HuH-7 (cell line): ENCODE results near the gene MBNL1.

Source experiments
- DNase-seq: peaks from one replicate; pipeline ENCODE4 v3.0.0; 2011; ENCODE audit warnings: low spot score

The MBNL1 gene

DNA sequence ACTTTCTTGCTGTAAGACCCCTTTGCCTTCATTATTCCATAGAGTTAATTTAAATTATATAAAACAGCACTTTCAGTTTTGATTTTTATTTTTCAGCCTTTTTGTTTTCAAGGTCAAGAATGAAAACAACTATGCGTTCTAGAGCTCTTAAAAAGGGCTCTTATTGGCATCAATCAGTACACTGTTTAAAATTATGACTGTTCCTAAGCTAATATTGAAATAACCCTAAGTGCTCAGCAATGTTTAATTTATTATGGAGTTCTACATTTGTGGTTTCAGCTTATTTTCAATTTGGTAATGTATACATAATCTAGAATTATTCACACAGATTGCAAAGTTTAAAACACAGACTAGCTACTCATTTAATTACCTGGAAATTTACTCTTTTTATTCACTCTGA lies 179.4 kb downstream of the MBNL1 start:
- DNase-seq, result no peak

DNA sequence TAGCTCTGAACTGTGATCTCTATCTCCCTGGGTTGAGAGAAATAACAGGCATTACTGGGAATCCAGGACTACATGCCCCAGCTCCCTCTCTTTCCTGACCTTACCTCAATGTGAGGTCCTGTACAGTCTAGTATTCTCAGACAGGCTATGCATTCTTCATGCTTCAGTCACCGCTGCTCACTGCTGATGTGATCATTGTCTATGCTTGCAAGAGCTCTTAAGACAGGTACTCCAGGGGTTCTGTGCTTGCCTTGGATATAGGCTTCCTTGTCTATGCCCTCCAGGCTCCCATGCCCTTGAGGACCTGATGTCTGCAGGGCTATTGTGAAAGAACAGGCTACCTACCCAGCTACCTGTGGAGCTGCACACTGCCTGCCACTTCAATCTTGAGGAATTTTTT lies 183.6 kb downstream of the MBNL1 start:
- no peak for DNase-seq

DNA sequence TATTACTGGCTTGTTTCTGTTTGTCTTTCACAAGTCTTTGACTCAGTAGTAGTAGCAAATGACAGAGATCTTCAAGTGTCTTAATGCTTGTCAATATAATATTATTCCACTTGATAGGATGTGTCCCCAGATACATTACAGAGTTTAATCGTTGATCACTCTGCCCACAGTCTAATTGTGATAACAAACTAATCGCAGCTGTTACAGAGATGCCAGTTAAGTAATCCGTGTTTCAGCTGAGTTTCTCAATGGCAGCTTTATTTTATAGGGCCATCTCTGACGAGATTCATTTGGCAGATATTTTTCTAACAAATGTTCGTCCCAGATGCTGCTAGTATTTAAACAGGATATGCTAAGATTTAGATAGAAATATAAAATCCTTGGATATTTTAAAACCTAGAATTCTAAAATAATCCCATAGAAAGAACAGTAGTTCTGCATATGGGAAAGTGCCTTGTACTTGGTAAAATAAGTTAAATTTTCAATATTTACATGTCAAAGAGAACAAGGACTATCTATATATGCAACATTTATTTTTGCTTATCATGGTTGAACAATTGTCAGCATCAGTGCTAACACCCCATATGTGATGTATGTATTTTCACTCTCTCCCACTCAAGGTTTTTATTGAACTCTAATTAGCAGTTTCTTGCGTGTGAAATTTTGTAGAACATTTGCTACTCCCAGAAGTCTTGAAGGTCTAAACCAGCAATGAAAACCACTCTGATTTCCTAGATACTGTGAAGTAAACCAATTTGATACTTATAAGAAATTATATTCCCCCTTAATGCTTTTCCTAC lies 185.5 kb downstream of the MBNL1 start:
- DNase-seq, result no peak

DNA sequence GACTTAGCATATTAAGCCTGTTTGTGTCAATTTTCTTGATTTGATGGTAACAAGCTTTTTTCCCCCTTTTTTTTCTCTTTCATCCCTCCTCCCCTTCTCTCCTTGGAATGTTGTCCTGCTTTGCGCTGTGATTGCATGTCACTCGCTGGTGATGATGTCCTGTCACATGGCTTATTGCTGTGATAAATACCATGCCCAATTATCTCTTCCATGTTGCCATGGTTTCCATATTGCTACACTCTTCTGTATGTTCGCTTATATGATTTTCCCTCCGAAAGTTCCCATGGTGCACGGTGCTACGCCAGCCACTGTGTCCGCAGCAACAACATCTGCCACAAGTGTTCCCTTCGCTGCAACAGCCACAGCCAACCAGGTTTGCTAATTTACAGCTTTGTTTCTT lies 187.3 kb downstream of the MBNL1 start:
- DNase-seq, result no peak

DNA sequence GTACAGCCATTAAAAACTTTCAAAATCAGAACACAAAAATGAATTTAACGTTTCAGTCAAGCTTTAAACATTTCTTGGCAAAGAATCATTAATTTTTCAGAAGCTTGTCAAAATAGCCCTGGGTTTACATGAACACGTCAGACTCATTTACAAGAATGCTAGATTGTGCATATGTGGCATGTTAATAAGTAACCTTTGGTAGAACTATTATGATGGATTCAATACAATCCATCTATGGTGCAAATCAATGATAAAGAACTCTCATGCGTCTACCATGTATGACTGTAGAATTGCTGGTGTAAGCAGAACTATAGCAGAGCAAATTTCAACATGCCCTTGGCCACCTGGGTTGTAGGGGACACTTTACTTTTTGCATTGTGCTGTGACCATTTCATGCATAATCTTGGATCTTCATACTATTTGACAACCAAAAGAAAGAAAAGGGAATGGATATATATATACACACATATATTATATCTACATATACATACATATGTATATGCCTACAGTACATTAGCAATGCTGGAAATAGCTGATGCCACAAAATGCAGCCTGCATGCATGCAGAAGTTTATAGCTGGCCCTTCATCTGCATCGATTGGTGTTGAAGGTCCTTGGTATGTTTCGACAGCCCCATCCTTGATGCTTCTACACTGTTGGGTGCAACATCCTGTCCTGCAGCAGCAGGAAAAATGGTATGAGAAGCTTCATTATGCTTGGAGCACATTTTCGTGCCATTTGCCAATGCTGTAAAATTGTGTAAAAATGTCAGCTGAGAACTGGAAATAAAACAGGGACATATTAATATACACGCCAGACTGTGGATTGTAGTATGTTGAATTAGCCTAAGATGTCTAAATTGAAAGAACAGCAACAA lies 189.0 kb downstream of the MBNL1 start:
- DNase-seq, result no peak

DNA sequence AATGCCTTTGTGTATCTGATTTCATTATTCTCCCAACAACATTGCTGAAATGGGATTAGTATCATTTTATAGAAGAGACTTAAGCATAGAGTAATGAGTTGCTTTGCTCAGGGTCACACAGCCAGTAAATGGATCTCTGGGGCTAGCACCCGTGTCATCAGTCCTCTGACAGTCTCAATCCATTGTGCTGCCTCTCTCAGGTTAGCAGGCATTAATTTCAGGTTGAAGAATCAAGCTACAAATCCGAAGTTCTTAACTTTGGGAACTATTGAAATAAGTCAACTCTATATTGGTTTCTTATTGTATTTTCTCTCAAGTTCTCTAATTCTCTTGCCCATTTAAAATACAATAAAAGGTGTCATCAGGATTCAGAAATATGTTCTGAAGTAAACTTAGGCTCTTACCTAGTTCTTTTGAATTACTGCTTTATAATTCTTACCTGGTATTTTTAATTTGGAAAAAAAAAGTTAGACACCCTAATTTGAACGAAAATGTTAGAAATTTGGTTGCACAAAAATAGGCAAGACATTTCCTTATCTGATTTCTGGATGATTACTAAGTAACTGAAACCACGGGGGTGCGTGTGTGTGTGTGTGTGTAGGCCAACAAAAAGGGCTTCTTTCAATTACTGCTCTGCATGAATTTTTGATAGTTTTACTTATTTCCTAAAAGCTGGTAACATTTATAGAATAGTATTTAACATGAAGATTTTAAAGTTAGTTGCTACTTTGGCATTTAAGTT lies 189.8 kb downstream of the MBNL1 start:
- no peak for DNase-seq

DNA sequence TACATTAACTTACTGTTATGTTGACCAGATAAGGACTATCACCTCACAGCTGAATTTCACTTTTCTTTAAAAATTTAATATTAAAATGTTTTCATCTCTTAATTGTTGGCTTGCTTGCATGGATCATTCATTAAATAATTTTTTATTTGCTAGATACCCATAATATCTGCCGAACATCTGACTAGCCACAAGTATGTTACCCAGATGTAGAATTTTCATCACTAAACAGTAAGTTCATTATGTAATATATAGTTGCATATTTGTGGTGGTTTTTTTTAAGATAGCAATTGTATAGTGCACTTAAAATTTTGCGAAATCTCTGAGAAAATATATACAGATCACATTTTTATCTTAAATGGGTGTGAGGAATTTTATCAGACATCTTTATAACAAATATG lies 190.4 kb downstream of the MBNL1 start:
- DNase-seq, result no peak

DNA sequence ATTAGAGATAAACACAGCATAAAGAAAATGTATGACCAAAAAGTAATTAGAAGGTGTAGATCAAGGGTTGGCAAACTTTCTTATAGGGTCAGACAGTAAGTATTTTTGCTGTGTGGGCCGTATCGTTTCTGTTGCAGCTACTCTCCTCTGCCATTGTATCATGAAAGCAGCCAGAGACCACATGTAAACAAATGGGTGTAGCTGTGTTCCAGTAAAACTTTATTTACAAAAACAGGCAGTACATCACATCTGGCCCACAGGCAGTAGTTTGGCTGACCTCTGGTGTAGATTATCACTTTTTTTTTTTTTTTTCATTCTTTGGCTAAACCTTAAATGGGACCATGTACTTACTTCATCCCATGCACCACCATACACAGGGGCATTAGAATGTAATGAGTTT lies 190.8 kb downstream of the MBNL1 start:
- DNase-seq, result no peak

DNA sequence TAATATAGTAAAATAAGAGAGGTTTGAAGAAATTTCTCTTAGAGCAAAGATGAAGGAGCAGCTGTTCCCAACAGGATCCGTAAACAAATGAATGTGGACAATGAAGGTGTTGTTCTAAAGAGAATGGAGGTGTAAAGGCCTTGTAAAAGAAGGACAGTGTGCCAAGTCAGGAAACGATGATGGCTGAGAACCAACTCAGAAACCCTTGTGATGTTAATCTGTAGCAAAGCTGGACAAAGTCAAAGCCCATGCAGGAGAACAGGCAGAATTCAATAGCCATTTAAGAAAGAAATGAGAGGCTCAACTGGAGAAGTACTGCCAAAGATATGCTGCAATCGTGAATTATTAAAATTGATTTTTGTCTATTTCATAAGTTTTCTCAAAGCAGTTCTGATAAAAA lies 192.2 kb downstream of the MBNL1 start:
- DNase-seq, result no peak

DNA sequence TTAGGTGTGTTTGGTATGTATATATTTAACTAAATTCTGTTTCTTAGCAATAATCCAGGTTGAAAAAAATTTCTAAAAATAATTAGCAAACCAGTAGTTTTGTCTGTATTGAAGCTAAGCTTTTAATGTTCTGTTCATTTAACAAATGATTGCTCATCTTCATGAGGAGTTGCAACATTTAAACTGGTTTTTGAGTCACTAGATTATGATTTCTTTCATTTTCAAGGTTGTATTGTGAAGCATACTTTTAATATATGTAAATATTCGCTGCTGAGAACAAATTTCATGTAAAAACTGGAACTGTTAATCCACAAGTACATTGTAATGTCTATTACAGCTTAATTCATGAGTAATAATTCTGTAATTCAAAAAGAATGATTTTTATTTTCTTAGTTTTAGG lies 192.7 kb downstream of the MBNL1 start:
- no peak for DNase-seq

DNA sequence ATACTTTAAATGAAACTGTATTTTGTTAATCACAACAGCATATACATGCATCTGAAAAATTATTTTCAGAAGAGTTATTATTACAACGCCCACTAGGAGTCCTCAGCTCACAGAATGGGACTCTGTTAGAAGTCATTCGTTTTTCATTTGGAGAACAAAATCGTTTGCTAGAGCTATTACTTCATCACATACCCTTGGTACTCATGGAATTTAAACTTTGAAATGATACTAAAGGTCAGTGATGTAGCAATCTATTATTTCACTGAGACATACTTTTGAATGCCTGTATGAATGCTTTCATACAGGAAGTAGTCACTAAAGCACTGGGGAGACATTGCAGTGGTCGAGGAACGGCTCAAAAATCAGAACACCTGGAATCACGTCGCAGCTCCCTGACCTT lies 198.1 kb downstream of the MBNL1 start:
- DNase-seq, result no peak

DNA sequence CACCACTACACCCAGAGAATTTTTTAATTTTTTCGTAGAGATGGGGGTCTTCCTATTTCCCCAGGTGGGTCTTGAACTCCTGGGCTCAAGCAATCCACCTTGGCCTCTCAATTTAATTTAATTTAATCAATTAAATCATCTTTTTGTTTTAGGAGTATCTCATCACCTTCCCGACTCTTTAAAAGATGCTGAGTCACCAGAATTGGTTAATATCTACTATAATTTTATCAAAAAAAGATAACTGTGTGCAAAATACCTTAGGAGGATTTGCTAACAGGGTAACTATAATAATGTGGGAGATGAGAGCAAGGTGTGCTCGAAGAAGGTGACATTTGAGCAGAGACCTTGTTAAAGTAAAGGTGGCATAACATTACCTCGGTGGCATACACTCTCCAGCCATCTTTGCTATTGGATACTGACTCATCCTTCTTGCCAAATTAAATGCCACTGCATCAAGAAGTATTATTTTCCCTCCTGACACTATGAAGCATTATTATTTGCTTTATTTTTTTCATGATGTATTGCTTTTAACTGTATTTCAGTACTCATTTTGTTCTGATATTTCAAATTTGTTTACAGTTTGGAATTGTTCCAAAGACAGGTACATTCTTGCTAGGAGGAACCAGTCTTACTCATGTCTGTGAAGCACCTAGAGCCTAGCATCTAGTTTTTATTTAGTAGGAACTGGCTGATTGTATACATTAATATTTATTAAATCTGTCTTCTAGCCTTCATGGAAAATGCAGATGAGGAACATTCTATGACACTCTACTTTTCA lies 200.7 kb downstream of the MBNL1 start:
- DNase-seq, result no peak

DNA sequence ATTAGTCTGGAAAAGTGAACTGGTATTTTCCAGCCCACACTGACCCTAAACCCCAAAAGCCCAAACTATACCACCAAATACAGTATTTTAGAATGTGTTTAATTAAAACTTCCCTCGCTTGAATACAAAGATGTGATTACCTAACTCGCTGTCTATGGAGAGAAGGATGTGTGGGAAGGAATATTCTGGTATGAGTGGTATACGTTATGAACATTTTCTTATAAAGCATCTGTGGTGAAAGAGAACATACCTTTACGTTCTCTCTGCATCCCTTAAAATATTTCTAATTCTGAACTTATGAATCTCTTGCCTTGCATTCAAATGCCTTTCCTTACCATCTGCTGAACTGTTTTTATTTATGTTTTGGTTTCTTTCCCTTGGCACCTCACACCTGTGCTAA lies 201.4 kb downstream of the MBNL1 start:
- no peak for DNase-seq

DNA sequence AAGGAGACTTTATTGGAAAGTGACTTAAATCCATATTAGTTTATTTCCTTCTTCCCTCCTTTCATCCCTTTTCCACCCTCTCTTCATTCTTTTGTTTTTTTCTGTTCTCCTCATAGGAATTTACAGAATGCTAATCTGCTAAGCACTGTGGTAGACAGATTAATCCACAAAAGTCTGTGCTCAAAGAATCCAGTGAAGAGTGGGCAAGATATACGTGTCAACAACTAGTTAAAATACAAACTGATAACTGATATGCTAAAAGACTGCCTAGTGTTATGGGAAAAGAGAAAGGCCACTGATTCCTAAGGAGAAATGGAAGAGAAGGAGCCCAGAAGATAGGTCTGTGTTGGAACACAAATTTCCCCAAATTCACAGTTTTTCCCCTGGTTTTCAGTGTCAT lies 202.2 kb downstream of the MBNL1 start:
- DNase-seq, result no peak

DNA sequence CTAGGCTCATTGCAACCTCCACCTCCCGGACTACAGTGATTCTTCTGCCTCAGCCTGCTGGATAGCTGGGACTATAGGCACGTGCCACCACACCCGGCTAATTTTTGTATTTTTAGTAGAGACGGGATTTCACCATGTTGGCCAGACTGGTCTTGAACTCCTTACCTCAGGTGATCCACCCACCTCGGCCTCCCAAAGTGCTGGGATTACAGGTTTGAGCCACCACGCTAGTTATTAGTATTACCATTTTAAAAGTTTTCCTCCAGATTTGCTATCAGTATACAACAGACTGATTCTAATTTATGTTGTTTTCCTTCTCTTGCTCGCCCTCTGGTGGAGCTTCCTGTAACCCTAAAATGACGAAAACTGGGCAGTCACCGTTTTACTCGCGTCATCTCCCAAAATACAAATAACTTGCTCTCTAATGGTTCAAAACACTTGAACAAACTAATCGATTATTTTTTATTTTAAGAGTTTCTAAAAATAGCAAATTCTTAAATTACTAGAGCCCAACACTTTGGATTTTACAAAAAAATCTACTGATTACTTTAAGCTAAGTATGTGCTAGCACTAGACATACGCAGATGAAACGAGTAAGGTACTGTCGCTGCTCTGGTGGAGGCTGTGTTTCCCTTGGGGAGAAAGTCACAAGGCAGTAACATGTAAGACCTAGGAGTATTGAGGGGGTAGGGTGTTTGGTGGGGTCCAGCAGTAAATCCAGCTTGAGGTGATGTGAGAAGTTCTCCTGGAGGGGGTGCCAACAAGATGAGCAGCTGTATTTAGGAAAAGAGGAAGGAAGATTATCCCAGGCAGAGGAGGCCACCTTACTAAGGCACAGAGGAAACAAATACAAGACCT lies 203.3 kb downstream of the MBNL1 start:
- peak; percentile 18 for DNase-seq

DNA sequence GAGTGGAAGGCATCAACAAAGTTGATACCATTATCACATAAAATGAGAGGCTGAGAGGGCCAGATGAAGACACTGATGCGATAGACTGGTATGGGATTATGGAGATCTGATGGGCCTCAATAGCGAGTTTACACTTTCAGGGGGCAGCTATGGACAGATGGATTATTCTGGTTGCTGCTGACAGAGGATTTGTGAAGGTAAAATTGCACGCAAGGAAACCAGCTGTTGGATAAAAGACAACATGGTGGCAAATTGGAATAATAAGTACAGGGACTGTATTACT lies 203.9 kb downstream of the MBNL1 start:
- no peak for DNase-seq

DNA sequence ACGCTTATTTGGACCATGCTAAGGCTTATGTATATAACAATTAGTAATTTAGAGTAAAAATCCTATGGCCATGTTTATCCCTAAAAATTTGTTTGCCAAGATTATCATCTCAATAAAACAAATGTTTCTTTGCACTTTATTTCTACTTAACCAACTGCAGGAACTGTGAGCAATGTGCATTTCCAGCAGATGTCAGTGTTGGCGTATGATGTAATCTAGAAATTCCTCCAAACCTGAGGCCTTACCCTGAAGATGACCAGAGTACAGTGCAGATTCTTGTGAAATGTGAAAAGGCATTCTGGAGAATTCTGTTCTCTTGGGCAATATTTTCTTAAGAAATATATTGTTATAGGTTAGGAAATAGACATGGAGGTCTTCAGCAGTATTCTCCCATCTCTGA lies 205.9 kb downstream of the MBNL1 start:
- DNase-seq, result peak; percentile 10

DNA sequence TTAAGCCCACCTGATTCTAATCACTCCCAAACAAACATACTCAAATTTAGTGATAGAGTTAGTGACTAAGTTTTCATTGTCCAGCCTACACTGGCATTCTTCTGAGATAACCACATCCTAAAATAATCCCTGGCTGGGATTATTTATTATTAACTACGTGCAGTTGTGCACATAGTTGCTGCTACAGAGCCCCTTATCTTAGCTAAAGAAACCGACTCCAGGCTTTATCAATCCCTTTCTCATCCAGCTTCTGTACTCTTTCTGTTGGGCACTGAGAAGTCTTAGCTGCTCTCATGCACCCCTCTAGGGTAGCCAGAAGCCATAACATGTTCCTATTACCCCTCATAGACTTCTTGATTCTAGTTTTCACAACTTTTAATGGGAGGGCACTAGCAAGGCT lies 208.7 kb downstream of the MBNL1 start:
- DNase-seq, result no peak

DNA sequence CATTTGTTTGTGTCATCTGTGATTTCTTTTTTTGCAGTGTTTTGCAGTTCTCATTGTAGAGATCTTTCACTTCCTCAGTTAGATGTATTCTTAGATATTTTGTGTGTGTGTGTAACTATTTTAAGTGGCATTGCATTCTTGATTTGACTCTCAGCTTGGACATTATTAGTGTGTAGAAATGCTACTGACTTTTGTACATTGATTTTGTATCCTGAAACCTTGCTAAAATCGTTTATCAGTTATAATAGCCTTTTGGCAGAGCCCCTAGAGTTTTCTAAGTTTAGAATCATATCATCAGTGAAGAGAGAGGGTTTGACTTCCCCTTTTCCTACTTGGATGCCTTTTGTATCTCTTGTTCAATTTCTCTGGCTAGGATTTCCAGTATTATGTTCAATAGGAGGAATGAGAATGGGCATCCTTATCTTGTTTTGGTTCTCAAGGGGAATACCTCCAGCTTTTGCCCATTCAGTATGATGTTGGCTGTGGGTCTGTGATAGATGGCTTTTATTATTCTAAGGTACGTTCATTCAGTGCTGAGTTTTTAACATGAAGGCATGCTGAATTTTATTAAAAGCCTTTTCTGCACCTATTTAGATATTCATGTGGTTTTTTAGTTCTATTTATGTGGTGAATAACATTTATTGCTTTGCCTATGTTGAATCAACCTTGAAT lies 211.7 kb downstream of the MBNL1 start:
- DNase-seq, result no peak

DNA sequence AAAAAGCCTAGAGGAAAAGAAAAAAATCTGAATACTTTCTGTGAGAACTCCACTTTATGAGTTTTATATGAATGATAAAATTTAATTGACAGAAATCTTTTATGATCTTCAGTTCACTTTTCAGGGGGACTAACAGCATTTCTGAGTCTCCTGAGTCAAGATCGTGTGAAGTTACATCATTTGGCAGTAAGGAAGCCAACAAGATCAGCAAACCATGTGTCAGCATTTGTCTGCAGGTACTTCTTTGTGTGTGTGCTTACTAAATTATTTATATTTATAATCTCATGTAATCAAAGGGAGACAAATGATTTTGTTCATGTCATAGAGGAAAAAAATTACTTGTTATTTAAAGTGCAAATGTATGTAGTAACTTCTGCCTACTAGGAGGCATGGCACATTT lies 217.6 kb downstream of the MBNL1 start:
- no peak for DNase-seq

DNA sequence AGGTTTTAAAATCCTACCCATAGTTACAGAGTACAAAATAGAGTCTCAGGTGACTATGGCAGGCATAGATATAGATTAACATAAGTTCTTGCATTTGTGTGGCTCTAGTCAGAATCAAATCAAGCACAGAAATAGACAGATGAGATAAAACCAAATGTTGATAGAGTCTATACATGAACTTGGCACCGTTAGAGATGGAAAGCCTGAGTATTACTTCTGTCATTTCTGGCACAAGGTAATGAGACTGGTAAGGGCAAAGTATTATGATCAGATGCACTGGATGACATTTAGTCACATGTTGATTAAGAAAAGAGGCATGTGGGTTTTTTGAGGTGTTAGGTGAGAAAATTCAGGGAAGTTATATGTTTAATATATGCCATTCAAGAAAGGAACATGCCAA lies 219.7 kb downstream of the MBNL1 start:
- DNase-seq, result no peak
